NCI-H1436 (cell line): Measurements from ENCODE around the gene BNC2.
"Not testable (repeated sequence)": the region's sequence is repeated elsewhere in the genome, so short reads cannot be mapped to it uniquely, and the experiment has no call there.

ENCODE experiments used
- DNase-seq: peaks from one replicate; lab custom pipeline; 2025; lab: John Stamatoyannopoulos, UW

The BNC2 gene, protein sequence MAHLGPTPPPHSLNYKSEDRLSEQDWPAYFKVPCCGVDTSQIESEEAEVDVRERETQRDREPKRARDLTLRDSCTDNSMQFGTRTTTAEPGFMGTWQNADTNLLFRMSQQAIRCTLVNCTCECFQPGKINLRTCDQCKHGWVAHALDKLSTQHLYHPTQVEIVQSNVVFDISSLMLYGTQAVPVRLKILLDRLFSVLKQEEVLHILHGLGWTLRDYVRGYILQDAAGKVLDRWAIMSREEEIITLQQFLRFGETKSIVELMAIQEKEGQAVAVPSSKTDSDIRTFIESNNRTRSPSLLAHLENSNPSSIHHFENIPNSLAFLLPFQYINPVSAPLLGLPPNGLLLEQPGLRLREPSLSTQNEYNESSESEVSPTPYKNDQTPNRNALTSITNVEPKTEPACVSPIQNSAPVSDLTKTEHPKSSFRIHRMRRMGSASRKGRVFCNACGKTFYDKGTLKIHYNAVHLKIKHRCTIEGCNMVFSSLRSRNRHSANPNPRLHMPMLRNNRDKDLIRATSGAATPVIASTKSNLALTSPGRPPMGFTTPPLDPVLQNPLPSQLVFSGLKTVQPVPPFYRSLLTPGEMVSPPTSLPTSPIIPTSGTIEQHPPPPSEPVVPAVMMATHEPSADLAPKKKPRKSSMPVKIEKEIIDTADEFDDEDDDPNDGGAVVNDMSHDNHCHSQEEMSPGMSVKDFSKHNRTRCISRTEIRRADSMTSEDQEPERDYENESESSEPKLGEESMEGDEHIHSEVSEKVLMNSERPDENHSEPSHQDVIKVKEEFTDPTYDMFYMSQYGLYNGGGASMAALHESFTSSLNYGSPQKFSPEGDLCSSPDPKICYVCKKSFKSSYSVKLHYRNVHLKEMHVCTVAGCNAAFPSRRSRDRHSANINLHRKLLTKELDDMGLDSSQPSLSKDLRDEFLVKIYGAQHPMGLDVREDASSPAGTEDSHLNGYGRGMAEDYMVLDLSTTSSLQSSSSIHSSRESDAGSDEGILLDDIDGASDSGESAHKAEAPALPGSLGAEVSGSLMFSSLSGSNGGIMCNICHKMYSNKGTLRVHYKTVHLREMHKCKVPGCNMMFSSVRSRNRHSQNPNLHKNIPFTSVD

GRCh38 chr9:16870596-16871335 is at the start of gene BNC2:
Gene BNC2, minus strand, starts transcription at chr9:16870670. Its CDS starts 22 bp downstream, at chr9:16870648.
- peak; percentile 17 for DNase-seq

DNA sequence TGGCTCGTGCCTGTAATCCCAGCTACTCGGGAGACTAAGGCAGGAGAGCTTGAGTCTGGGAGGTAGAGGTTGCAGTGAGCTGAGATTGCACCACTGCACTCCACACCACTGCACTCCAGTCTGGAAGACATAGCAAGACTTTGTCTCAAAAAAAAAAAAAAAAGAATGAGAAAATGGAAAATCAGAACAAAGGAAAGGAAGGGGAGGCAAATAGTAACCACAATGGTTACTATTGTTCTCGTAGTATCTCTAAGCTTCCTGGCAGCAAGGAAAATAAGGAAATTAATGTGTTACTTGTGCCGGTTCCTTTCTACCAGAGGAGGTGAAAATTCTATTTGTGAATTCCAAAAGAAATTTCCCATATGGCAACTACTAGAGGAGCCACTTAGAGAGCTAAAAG is 48.5 kb upstream of the BNC2 start:
- DNase-seq = no peak

DNA sequence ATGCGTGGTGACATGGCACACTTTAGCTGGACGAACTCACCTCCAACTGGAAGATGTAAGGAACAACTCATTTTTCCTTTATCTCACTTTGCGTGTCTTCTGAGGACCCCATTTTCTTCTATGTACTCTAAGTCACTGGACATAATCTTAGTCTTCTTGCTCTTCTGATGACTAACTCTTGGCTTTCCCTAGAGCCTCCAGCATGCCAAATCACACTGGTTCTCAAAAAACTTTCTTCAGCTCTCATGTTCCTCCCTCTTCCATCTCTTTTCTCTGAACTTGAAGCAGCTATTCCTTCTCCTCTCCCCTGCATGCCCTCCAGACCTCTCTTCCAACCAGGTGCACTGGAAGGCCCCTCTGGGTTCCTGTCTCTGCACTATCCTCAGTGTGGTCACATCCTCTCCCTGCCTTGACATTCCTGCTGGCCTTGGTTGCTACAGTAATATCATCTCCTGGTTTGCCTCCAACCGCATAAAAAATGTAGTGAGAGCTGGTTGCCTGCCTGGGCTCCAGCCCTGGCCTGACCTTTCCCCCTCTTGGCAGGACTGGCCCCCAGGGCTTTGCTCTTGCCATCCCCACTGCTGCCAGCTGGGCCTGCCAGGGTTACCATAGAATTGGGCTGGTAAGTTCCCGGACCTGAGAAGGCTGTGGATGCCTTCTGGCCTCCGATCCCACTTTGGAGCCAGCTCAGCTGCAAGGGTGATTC is 44.8 kb upstream of the BNC2 start:
- DNase-seq = no peak

GRCh38 chr9:16912197-16912596 is 41.7 kb upstream of the BNC2 start:
- DNase-seq = no peak

GRCh38 chr9:16908206-16908605 is 37.7 kb upstream of the BNC2 start:
- DNase-seq = not testable (repeated sequence)

DNA sequence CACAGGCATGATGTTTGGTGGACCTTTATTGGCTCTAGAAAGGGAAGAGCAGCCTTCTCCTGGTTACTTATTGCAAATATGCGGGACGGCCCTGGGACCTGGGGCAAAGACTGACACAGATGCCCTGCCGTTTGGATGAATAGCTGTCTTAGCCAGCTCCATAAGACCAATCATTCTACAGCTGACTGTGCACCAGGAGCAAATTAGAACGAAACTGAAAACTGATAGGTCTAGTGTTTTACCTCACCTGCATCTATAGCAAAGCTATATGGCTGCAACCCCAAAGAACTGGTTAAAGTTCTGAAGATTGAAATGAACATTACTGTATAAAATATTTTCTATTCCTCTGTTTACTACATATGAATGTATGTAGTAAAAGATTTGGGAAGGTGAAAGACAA is 34.2 kb upstream of the BNC2 start:
- DNase-seq = no peak

DNA sequence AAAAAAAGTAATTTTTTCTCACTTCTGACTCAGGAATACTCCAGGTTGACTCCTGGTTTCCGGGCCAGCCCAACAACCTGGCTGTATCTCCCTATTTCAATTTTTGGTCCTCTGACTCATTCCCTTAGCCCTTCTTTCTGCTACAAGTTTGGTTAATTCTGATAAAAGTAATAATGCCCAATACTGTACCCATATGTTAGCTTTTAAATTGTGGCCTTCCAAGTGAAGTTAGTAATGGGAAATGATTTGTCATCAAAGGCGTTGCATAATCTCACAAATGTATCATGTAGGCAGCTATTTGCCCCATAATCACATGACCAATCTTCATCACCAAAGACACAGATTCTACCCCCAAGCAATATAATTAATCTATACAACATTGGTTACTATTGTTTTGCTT is 31.1 kb upstream of the BNC2 start:
- no peak for DNase-seq

DNA sequence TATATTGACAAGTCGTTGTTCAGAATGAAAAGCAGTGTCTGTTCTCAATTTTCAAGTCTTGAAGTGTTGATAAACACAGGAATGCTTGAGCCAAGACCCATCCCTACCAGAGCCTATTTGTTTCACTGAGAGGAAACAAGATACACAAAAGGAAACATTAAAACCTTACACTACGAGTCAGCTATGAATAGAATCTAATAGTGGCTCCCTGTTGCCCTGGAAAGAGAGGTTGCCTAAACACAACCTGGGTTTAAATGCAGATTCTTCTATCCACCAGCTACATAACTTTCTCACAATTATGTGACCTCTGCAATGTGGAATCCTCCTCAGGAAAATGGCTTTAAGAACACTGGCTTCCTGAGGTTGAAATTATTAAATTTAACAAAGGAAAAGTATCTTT is 29.1 kb upstream of the BNC2 start:
- DNase-seq = no peak

DNA sequence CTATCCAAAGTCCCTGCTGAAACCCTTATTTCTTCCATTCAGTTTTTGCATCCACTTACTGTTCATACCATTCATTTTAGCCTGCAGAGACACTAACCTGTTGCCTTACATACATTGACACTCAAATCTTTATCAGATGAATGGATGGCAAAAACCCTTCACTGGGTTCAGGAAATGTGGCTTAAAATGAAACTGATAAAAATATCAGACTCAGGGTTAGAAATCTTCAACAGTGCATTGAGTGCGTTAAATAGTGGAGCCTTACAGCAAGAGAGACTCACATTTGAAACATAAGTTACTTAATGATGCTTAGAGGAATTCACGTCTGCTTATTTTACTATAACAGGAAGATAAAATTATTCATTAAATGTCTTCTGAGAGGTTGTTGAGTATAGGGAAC is 28.0 kb upstream of the BNC2 start:
- no peak for DNase-seq

GRCh38 chr9:16888594-16888993 is 18.1 kb upstream of the BNC2 start:
- DNase-seq = no peak

DNA sequence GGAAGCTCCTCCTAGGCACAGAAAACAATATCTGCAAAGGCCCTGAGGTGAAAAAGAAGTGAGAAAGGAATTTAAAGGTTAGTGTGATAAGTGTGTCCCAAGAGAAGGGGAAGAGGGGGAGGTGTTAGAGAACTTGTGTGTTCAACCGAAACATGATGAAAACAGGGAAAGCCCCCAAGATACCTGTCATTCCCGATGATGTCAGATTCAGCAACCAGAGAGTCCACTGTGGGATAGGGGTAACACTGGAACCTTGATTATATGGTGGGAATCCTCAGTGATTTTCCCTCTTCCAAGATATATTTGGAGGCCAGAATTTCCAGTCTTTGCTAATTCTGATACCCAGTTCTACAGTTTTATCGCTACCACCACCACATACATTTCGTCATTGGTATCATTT is 15.5 kb upstream of the BNC2 start:
- DNase-seq = no peak

GRCh38 chr9:16884952-16885513 is 14.6 kb upstream of the BNC2 start:
- DNase-seq = peak; percentile 11

DNA sequence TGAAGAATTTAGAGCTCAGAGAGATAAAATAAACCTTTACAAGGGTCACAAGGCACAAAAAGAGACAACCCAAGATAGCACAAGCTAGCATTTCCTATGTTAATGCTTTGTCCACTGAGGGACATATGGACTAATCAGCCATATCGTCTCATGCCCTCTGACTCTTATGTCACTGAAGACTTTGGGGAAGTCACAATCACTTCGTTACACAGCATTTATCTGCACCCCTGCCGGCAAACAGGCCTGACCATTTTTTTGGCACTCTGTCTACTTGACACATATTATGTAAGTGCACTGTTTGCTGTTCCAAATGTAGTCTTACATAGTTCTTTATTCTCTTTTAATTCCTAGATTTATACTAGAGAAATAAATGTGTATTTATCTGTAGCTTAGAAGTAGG is 13.9 kb upstream of the BNC2 start:
- DNase-seq = no peak

- no peak for DNase-seq
Measured at GRCh38 chr9:16883586-16883985, 13.1 kb upstream of the BNC2 start.

- DNase-seq = not testable (repeated sequence)
Measured at GRCh38 chr9:16882440-16882839, 12.0 kb upstream of the BNC2 start.

- DNase-seq = no peak
Measured at GRCh38 chr9:16879416-16879815, 8.9 kb upstream of the BNC2 start.

GRCh38 chr9:16877256-16877655 is 6.8 kb upstream of the BNC2 start:
- no peak for DNase-seq

DNA sequence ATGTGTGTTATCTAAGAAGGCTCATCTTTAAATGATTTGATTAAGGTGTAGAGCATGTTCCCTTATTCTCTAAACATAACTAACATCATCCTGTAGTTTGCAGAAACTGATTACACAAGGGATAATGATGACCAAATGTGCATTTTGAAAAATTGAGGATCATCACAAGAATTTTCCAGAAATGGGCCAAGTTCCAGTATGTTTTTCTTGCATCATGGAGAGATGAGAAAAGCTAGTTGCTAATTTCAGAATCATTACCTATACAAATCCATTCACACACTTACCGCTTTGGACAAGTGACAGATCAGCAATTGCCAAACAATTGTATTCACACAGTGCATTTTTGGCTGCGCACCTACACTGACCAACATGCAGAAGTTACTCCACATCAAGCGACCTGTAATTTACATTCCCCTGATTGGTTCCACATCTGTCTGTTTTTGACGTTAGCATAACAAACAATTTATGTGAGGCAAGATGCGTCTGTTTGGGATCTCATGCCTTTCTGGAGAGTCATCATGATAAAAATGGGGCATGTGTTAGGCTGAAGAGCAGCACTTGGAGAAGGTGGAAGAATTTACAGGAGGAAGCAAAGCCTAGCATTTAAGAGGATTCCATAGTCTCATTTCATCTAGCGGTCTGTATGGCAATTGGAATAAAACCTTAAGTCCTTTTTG is 2.8 kb upstream of the BNC2 start:
- DNase-seq = no peak

- no peak for DNase-seq
Measured at GRCh38 chr9:16871336-16872151, 1.1 kb upstream of the BNC2 start.
